ENCODE results near the gene NKD2.
A peak's percentile ranks its signal among the peaks of the same experiment; 100 is the strongest.

Gene NKD2

DNA sequence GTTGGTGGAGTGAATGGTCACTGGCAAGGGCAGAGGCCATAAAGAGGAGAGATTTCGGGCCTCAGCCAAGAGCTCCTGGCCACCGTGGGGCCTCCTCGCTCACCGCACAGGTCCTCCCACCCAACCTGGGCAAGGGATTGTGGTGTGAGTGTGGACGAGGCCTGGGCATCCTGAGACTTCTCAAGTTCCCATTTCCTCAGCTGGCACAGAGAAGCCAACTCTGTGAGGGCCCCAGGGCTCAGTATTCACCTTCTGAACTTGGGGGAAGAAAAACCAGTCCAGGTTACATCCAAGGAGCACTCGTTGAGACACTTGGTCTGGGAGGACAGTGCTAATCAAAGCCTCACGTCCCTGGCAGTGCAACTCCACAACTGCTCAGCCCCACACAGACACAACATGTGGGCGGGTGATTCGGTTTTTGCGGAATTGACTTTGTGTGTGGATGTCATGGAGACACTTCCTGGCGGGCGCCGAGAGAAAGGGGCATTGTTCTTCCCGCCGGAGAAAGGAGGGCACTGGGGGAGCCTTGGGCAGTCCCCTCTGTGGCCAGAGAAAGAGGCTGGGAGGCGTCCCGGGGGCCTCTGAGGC is 28.5 kb upstream of the NKD2 start:
- DNase-seq (ENCODE audit: extremely low read depth, low read depth): no peak
- TF ChIP-seq, protein P1, sequence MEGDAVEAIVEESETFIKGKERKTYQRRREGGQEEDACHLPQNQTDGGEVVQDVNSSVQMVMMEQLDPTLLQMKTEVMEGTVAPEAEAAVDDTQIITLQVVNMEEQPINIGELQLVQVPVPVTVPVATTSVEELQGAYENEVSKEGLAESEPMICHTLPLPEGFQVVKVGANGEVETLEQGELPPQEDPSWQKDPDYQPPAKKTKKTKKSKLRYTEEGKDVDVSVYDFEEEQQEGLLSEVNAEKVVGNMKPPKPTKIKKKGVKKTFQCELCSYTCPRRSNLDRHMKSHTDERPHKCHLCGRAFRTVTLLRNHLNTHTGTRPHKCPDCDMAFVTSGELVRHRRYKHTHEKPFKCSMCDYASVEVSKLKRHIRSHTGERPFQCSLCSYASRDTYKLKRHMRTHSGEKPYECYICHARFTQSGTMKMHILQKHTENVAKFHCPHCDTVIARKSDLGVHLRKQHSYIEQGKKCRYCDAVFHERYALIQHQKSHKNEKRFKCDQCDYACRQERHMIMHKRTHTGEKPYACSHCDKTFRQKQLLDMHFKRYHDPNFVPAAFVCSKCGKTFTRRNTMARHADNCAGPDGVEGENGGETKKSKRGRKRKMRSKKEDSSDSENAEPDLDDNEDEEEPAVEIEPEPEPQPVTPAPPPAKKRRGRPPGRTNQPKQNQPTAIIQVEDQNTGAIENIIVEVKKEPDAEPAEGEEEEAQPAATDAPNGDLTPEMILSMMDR (IDR thresholded peaks at IDR 0.05; ENCODE audit: low read depth, low read length): no peak

- no peak for DNase-seq (ENCODE audit: extremely low read depth, low read depth)
- TF ChIP-seq, protein P1 (IDR thresholded peaks at IDR 0.05; ENCODE audit: low read depth, low read length): no peak
Measured at GRCh38 chr5:980966-981365, 27.6 kb upstream of the NKD2 start.

- TF ChIP-seq, protein P1 (IDR thresholded peaks at IDR 0.05; ENCODE audit: low read depth, low read length): no peak
- DNase-seq (ENCODE audit: extremely low read depth, low read depth): no peak
Measured at GRCh38 chr5:981456-981855, 27.1 kb upstream of the NKD2 start.

DNA sequence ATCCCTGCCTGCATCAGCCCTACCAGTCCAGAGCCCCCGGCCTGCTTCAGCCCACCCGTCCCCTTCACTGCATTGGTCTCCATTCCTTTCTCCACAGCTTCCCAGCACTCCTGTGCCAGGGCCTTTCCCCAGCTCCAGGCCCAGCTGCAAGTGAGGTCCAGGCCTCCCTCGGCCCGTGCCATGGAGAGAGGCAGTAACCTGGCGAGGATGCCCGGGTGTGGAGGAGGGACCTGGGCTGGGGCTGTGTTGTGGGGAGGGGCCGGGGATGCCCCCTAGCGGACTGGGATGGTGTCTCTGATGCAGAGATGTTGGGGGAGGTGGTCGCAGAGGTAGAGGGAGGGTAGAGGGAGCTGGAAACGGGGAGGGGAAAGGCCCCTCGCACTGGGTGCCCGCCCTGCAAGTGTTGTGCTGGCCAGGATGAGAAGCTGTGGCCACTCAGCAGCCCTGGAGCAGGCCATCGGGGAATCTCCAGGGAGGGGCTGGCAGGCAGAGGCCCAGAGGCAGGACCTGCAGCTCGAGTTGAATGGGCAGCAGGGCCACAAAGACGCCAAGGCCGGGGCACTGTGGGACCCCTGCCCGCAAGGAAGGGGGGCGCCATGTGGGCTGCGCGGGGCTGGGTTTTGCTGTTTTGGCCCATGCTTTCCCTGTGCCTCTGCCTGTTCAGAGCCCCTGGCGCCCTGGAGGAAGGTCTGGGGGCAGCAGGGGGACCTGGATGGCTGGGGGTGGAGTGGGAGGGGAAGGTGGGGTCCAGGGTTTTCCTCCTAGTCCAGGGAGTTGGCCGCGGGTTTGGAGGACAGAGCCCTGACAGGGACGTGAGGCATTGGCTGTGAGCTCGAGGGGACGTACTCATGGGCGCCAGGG is 26.0 kb upstream of the NKD2 start:
- TF ChIP-seq, protein P1 (IDR thresholded peaks at IDR 0.05; ENCODE audit: low read depth, low read length): peak; percentile 39
- DNase-seq (ENCODE audit: extremely low read depth, low read depth): no peak

DNA sequence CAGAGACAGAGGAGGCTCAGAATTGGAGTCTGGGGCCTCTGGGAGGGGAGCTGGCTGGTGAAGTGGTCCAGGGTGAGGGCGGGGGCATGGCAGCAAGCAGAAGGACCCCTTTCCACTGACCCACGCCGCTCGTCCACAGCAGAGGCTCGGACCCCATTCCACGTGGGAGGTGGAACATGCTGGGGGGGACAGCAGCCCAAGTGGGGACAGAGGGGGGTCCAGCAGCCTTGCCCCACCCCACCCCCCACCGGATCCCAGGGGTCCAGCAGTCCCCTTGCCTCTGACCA is 25.4 kb upstream of the NKD2 start:
- TF ChIP-seq, protein P1 (IDR thresholded peaks at IDR 0.05; ENCODE audit: low read depth, low read length): no peak
- DNase-seq (ENCODE audit: extremely low read depth, low read depth): no peak

DNA sequence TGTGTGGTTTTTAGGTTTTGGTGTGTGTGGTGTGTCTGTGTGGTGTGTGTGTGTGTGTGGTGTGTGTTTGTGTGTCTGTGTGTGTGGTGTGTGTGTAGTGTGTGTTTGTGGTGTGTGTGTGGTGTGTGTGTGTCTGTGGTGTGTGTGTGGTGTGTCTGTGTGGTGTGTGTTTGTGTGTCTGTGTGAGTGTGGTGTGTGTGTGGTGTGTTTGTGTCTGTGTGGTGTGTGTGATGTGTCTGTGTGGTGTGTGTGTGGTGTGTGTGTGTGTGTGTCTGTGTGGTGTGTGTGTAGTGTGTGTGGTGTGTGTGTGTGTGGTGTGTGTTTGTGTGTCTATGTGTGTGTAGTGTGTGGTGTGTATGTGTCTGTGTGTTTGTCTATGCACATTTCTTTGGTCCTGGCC is 25.0 kb upstream of the NKD2 start:
- no peak for DNase-seq (ENCODE audit: extremely low read depth, low read depth)
- TF ChIP-seq, protein P1 (IDR thresholded peaks at IDR 0.05; ENCODE audit: low read depth, low read length): no peak

- TF ChIP-seq, protein P1 (IDR thresholded peaks at IDR 0.05; ENCODE audit: low read depth, low read length): no peak
- no peak for DNase-seq (ENCODE audit: extremely low read depth, low read depth)
Measured at GRCh38 chr5:984774-985173, 23.8 kb upstream of the NKD2 start.

Data from AG09319 (cell line).